ENCODE data around the gene SLC37A1. TPM values are rescaled to one million over a fixed set of nuclear protein-coding genes. Genes with fewer than 3 reads are reported as not detected.

SLC37A1 gene
- total RNA-seq, 1 donor from 2014 or later = 24.5 TPM

DNA sequence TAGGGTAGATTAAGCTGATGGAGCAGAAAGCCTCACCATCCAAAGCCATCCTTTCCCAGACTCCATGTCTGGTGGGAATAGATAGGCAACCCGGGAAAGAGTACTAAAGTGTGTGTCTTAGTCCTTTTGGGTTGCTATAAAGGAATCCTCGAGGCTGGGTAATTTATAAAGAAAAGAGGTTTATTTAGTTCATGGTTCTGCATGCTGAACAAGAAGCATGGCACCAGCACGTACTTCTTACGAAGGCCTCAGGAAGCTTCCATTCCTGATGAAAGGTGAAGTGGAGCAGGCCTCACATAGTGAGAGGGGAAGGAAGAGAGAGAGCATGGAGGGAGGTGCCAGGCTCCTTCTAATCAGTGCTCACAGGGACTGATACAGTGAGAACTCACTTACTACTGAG lies 6.2 kb upstream of the SLC37A1 start:
- DNase-seq = no peak

DNA sequence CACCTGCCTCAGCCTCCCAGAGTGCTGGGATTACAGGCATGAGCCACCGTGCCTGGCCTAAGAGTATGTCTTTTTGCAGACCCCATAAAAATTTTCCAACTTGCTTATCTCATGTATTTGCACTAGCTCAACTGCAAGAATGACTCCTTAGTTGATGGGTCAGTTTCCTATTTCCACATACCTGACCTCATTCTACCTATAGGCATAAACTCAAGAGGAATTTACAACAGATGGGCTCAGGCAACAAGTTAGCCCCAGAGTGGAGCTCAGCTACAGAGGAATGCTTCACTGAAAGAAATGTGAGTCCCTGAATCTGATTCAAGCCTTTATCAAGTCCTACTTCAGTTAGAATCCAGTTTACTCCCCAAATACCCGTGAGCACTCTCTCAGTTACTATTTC lies 5.3 kb upstream of the SLC37A1 start:
- DNase-seq = no peak

DNA sequence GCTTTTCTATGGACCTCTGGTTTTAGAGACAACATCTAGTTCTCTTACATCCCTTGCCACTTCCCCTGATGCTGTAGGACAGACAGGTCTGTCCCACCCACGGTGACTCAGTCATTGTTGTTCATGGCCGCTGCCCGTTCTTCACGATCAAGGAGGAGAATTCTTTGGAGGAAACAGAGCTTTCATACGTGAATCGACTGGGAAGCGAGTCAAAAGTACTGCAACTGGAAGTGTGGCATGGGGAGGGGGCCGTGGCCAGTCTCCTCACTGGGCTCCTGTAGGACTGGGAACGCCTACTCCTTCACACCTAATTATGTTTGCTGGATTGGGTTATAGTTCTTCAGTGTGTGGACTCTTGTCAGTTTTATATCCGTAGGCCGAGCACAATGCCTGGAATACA lies 4.4 kb upstream of the SLC37A1 start:
- DNase-seq = no peak

DNA sequence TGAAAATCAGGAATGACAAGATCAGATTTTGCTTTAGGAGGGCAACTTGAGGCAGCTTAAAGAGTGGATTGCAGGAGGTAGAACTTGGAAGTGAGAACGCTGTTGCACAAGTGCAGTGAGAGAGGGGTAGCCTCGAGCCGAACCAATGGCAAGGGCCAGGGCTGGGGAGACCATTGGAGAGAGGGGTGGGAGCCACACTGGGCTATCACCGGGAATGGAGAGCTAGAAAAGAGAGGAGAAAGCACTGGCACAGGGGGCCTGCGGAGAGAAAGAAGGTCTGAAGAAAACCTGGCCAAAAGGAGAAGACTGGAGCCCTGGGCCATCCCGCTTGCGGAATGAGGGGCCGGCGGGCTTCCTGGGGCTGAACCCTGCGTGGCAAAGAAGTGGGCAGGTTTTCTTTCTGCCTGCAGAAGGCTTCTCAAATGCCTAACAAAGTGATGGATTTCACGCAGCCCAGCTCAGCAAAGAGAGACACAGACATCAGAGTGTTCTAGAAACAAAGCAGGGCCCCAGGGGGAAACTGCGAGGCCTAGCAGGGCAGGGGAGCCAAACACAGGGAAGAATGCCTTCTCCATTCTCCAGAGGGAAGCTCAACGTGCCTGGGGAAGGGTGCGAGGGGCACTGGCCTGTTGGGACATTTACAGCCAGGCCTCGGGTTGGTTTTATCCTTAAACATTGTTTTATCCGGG lies 1.2 kb upstream of the SLC37A1 start:
- no peak for DNase-seq

DNA sequence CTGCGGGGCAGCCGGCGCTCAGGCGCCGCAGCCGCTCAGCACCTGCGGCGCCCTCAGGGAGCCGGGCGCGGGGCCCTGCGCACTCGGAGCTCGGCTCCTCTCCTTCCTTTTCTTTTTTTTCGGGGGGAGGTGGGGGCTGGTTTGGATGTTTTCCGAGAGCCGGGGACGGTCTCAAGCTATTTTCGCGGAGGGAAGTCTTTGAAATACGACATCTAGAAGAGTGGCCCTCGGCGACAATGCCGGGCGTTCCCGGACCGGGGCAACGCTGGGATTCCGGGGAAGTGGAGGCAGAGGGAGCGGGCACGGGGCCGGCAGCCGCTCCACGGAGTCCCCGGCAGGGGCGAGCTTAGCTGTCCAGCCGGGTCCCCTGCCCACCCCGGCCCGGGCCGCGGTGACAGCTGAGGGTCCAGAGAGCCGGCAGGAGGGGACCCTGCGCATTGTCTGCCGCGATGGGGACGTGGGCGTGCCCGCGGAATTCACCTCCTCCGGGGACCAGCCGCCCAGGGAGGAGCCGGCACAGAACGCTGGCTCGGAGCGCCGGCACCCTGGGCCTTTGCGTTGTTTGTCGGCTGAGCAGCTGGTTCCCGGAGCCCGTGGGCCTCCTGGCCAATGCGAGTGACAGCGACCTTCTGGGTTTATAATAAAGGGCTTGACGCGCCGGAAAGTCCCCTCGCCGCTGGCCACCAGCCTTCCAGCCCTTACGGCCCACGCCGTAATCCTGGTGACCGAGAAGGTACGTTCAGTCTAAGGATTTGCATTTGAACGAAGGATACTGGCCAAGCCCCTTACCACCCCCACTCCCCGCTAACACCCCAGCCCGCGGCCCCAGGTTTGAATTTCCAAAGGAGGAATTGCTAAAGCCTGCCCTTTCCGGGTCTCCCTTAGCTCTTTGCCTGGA lies 582 bp downstream of the SLC37A1 start:
- no peak for DNase-seq

DNA sequence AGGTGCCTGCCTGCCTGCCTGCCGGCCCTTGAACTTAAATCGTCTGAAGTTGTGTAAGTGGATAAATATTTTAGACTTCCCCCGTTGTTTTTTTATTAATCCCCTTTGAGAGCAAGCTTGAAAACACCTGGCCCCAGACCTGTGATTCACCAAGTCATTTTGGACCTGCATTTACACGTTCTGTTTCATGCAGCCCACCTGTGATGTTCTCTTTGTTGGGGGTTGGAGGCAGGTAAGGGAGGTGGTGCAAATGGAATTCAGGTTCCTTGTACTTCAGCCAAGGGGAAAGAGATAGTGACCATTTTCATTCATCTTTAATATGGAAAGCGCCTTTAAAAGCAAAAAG lies 1.2 kb downstream of the SLC37A1 start:
- DNase-seq = no peak

DNA sequence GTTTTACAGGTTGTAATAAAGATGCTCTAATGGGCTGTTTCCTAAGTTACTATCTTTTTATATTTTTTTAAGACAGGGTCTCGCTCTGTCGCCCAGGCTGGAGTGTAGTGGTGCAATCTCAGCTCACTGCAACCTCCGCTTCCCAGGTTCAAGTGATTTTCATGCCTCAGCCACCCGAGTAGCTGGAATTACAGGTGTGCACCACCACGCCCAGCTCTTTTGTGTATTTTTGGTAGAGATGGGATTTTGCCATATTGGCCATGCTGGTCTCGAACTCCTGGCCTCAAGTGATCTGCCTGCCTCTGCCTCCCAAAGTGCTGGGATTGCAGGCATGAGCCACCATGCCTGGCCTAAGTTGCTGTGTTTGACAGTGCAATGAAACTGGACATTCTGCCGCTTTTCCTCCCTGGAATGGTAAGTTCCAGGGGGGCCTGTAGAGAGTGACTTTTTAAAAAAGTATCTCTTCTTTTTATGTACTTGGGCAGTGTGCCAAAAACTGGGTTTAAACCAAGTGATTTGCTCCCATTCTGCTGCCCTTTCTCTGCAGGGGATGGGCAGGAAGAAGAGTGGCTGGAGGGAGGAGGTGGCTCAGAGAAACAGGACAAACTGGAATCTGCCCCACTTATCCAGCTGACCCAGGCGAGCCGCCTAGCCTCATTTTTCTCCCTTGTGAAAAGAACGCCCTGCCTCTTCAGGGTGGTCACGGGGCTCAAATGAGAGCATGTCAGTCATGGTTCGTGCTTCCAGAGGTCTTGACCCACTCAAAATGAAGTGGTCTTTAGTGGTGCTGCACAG lies 2.3 kb downstream of the SLC37A1 start:
- no peak for DNase-seq

DNA sequence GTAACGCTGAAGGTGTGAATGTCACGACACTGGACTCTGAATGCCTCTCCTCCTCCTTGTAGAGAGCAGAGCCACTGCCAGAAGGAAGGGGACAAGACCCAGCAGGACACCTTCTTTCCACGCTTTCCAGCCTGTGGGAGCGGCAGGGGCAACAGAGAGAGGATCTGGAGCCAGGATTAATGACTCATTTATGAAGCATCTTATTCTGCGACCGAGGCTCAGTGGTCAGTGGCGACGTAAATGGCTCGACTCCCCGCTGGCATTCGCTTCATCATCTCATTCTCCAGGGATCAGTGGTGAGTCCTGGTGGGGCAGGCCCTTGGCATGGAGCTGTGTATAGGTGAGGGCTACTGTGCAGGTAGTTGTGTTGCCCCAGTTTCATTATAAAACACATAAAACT lies 4.6 kb downstream of the SLC37A1 start:
- DNase-seq = no peak

DNA sequence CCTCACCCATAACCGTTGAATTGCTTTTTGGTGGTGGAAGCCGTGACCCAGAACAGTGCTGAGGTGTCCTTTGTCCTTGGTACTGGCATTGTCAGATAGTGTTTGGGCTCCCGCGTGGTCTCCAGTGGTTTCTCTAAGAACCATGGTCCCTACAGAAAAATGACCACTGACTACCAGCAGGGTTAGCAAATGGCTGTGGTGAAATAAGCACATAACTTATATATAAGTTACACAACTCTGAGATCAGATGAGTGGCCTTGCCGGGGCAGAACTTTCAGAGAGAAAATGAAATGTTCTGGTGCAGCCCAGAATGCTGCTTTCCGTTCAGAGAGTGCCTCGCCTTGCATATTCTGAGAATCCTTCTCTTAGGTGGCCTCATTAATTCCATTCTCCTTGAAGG lies 5.0 kb downstream of the SLC37A1 start:
- no peak for DNase-seq

DNA sequence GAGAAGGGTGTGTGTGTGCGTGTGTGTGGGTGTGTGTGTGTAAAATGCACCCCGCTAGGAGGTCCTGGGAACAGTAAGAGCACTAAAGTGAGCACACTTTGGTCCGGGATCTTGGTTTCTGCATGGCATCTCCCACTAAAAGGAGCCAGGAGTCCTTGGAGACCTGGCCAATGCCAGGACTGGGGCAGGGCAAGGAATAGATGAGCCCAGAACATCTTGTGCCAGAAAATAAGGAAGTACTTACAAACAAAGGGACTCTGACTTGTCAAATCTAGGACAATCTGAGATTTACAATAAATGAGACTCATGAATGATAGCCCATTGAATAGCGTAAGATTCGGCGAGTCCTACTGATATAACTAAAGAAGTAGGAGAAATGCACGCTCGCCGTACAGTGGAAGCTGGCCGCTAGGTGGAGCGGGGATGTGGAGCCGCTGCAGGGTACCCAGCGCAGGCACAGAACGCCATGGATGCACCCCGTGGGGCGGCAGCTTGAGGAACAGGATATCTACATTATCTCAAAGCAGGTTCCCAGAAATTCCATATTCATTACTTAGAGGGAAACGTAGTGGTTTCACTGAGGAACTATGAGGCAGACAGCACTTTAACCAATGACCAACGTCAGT lies 7.1 kb downstream of the SLC37A1 start:
- DNase-seq = no peak

DNA sequence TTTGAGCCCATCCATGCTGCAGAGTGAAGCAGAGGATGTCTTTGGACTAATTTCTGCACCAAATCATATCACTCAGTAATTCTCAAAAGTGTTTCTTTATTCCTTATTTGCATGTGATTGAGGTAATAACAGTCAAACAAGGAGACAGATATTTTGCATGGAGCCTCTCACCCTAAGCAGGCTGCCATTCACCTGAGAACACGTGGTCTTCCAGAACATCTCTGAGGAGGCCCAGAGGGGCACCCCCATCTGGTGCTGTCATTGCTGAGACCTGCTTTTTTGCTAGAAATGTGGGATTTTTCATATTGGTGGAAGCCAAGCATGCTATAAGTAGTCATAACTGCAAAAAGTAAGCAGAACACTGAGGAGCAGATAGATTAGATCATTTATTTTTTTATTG lies 7.7 kb downstream of the SLC37A1 start:
- DNase-seq = no peak

DNA sequence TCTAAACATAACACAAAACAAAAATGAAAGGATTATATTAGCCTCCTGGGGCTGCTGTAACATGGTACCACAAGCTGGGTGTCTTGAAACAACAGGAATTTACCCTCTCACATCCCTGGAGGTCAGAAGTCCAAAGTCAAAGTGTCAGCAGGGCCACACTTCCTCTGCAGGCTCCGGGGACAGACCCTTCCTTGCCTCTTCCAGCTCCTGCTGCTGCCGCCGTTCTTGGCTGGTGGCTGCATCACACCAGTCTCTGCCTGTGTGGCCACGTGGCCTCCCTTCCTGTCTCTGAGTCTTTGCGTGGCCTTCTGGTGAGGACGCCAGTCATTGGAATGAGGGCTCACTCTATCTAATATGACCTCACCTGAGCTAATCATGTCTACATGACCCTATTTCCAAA lies 8.2 kb downstream of the SLC37A1 start:
- DNase-seq = no peak

DNA sequence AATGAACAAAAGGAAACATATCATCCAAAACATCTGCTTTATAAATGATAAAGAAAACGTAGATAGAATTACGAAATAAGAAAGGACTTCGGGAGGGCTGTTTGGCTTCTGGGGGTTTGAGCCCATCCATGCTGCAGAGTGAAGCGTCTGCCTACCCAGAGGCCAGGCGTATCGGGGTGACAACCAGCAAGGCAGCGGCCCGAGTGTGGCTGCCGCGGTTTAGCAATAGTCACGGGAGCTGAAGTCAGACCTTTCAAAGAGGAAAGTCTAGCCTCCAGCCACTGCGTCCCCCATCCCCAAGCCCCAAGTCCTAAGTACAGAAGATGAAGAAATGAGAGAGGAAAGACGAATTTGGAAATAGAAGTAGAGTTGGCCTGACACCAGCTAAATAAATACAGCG lies 8.6 kb downstream of the SLC37A1 start:
- DNase-seq = no peak

DNA sequence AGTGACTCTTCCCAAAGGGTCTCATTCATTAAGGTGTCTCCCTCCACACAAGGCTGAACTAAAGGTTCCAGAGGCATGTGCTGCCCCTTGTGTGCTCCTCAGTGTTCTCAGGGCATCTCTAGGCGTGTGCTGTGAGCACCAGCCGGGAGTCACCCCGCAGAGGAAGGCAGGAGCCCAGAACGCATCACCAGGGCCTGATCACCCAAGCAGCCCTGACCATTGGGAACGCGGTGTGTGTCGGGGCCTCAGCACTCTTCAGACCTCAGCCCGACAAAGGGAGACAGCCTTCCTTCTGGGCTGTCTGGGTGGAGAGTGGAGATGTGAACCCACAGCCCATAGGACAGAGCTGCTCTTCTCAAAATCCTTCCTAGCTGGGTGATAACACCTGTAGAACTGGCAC lies 9.1 kb downstream of the SLC37A1 start:
- DNase-seq = no peak

DNA sequence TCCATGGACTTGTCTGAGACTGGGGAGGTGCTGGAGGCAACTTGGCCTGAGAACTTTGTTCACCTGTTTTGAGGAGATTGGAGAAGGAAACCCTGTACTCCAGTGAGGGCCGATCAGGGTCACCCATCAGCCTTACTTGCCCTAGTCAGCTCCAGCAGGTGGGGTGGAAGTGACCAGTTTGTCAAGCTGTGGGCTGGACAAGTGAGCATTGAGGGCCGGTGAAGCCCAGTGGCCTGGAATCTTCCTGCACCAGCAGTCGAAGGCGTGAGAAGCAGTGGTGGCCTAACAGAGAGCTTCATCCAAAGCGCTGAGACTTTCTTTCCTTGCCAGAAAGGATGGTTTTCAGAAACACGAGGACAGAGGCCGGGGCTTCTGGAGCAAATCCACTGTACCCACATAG lies 9.6 kb downstream of the SLC37A1 start:
- no peak for DNase-seq

DNA sequence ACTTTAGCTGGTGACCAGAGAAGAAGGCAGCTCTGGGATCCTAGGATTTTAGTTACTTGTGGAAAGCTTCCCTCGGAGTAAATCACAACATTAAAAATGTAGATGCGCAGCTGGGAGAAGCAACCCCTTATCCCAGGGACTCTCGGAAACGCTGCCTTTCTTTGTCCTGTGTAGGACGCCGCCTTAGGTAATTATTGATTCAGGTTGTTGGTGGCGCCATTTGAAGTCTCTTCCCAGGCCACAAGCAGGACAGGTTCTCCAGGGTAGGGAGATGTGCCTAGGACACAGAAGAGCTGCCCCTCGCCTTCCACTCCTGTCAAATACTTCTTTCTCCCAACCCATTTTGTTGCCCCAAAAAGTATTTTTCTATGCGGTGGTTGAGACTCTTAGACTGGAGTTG lies 10.3 kb downstream of the SLC37A1 start:
- DNase-seq = no peak

DNA sequence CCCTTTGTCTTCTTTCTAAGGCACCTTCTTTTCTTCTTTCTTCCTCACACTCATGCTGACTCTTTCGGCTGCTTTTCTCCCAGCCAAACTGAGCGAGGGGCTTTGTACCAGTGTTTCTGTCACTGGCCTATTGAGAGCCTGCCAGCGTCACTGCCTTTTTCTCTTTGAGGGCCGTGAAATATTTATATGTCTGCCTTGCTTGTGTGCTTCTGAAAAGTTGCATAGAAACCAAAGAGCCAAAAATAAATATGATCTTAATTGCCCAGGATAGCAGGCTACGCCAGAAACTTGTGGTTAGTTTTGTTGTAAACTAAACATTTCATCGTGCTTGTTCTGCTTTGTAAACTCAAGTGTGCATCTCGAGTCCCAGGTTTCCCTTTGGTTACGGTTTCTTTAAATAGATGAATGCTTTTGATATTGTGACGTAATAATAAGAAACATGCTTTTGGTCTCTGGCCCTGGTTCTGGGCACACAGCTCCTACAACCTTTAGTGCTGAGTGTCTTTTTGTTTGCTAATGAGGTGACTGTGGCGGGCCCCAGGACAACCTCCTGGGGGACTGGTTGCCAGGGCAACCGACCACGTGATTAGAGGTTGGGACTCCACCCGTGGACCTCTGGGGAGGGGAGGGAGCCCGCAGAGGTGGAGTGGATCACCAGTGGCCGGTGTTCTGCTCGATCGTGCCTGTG lies 10.8 kb downstream of the SLC37A1 start:
- DNase-seq = no peak

DNA sequence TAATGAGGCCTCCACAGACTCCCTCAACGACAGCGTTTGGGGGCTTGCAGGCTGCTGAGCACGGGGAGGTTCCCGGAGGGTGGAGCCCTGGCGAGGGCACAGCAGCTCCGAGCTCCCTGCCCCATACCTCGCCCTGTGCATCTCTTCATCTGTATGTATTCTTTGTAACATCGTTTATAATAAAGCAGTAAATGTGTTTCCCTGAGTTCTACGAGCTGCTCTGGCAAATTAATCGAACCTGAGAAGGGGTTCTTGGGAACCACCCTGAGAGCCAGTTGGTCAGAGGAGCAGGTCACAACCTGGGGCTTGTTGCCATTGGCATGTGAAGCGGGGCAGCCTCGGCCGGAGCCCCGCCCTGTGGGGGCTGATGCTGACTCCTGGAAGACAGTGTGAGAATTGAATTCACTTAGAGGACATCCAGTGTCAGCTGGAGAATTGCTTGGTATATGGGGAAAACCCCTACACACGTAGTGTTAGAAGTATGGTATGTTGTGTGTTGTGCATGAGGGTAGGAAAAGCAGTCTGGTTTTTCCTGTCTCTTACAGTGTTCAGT lies 11.5 kb downstream of the SLC37A1 start:
- no peak for DNase-seq

DNA sequence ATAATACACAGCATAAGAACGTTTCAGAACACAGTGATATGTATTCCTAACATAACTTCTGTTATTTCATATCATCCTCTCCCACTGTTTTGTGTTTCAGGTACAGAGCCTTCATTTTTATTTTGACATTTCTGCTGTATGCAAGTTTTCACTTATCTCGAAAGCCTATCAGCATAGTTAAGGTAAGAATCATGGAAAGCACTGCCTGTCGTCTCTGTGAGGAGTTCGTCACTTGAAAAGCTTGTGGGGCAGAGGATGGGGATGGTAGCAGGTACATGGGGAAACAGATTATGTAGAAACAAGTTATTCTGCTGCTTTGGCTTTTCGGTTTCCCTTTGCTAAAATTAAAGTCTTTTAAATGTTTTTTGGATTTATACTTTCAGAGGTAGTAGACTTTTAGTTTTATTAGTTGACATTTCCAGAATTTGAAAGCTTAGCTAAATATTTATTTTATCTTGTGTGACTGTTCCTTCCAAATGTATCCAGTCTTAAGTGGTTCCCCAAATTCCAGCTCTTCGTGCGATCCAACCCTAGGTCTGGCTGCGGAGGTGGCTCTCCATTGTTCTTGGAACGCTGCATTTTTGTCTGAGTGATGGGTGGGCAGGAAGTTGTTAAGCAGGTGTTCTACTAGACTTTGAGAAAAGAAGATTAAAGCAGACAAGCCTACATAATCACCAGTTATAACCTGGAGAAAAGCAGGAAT lies 12.2 kb downstream of the SLC37A1 start:
- DNase-seq = no peak

DNA sequence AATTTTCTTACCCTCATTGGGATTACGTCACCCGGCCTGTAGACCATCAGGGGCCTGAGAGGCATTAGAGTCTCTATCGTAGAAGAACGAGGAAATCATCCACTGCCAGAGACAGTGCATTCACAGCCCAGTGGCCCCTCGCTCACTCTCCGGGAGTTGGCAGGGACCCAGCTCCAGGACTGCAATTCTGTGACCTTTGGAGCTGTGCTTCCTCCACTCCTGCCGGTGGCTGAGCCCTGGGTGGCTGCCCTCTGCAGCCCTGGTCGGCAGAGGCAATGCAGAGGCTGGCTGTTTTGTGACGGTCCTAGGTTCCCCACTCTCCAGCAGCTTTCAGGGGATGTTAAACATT lies 12.7 kb downstream of the SLC37A1 start:
- no peak for DNase-seq

DNA sequence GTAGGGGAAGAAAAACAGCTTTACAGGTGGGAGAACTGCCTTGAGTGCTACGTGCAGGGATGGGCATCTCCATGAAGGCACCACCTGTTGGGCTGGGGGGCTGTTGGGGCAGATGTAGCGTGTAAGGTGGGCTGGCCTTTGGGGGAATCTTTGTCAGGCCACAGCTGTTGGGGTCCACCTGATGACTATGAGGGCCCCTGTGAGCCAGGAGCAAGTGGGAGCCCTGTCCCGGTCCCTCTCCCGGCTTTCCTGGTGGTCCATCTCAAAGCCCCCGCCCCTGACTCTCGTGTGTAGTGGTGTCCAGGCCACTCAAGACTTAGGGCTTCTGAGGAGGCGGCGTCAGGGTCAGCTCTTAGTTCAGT lies 13.5 kb downstream of the SLC37A1 start:
- DNase-seq = no peak
